ENCODE results near the gene HHAT.

DNA sequence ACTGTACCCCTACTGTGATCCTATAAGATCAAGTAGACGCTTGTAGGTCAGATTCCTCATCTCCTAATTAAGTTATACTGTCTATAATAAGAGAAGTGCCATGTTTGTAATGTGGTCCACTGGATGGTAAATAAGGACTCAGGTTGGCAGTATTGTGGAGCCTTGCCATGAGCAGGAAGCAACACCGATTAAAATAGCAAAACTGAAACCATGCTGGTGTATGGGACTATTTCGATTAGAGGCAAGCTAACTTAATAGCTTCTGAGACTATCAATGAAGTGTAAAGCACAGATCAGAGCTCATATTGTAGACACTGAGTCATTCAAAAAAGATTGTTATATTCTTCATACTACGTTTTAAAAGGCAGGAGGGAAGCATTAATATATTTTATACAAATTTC is 348.8 kb downstream of the HHAT start:
- TF ChIP-seq, protein P1, sequence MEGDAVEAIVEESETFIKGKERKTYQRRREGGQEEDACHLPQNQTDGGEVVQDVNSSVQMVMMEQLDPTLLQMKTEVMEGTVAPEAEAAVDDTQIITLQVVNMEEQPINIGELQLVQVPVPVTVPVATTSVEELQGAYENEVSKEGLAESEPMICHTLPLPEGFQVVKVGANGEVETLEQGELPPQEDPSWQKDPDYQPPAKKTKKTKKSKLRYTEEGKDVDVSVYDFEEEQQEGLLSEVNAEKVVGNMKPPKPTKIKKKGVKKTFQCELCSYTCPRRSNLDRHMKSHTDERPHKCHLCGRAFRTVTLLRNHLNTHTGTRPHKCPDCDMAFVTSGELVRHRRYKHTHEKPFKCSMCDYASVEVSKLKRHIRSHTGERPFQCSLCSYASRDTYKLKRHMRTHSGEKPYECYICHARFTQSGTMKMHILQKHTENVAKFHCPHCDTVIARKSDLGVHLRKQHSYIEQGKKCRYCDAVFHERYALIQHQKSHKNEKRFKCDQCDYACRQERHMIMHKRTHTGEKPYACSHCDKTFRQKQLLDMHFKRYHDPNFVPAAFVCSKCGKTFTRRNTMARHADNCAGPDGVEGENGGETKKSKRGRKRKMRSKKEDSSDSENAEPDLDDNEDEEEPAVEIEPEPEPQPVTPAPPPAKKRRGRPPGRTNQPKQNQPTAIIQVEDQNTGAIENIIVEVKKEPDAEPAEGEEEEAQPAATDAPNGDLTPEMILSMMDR (IDR thresholded peaks at IDR 0.05): no peak
- TF ChIP-seq POLR2A (IDR thresholded peaks at IDR 0.05): no peak

Measured in vagina (tissue), 2 donors.